HUES48 (cell line): Measurements from ENCODE around the gene SLC35B2.

Experiments used
- H3K27ac ChIP-seq: one replicate; pipeline ENCODE4 v1.7.0; 2013; ENCODE audit warnings: low read depth, low read length, inconsistent platforms
- H3K27me3 ChIP-seq: 2 replicates; pipeline ENCODE4 v1.6.1; 2013; ENCODE audit warnings: mild to moderate bottlenecking, low read length; ENCODE audit not compliant: control insufficient read depth, insufficient read depth
- H3K36me3 ChIP-seq: 2 replicates; pipeline ENCODE4 v1.6.1; 2013; ENCODE audit warnings: low read length; ENCODE audit not compliant: control insufficient read depth, insufficient read depth
- H3K4me1 ChIP-seq: 2 replicates; pipeline ENCODE4 v1.6.1; 2013; ENCODE audit warnings: mild to moderate bottlenecking, low read length; ENCODE audit not compliant: control insufficient read depth, insufficient read depth
- H3K4me3 ChIP-seq: 2 replicates; pipeline ENCODE4 v1.5.1; 2013; ENCODE audit warnings: mild to moderate bottlenecking, low read depth, low read length
- H3K9ac ChIP-seq: 2 replicates; pipeline ENCODE4 v1.6.1; 2013; ENCODE audit warnings: mild to moderate bottlenecking, low read depth, low read length, moderate library complexity
- H3K9me3 ChIP-seq: 2 replicates; pipeline ENCODE4 v1.6.1; 2013; ENCODE audit warnings: low read length; ENCODE audit not compliant: control insufficient read depth, insufficient read depth

SLC35B2 gene

DNA sequence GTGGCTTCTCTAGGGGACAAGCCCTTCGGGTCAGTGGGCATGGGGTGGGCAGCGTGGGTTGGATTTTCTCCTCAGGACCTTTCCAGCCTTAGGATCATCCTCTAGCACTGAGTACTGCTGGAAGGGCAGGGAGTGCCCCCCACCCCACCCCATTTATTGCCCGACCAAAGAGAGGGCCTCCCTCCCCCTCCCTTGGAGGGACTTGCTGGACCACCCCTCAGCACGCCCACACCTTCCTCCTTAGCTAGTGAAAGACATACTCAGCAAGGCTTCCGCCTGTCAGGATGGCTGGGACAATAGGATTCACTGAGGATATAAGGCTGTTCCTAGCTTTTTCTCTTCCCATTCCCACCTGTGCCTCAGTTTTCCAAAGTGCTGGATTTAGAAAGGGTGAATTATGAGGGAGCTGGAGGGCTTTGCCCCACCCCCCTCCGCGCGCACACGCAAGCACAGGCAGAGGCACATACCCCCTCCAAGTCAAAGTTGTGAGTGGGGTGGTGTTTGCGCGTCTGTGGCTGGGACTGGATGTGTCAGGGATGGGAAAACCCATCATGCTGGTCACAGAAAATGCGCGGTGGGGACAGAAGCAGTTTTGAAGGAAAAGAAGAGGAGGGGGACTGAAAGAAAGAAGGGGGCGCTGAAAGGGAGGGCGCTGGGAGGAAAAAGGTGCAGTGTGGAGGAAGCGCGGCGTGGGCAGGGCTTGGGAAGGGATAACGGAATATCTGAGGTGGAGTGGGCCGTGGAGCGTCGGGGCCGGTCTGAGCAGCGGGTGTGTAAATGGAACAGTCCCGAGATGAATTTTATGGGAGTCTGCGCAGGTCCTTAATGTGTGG, 34.6 kb downstream of the SLC35B2 start:
- H3K4me1 ChIP-seq, result peaks cover 60% of the 10 kb centered on the region

DNA sequence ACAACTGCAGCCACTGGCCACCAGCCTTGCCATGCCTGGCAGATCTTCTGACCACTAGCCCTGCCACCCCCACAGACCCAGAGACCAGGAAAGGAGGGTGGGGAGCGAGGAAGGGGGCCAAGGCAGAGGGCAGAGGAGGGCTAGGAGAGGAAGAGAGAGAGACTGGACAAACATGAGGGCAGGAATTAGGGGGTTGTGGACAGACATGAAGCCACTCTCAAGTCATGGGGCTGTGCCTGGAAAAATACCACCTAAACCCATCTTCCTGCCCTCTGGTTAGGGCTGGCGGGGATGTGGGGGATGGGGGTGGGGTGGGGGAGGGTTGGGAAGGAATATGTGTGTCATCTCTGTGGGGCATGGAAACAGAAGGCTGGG, 35.4 kb downstream of the SLC35B2 start:
- Histone ChIP-seq H3K4me3 (no peak overlapping the region), H3K9ac (no peak overlapping the region)

More for the DNA sequence above, 34.6 kb downstream of the SLC35B2 start:
- H3K9ac ChIP-seq, result no peak overlapping the region
- no peaks in the 10 kb centered on the region for H3K9me3 ChIP-seq
- H3K27ac ChIP-seq, result peak overlapping the region; percentile 89
- H3K27me3 ChIP-seq, result no peaks in the 10 kb centered on the region; the same call in 1 of the 2 replicates
- peaks cover 3% of the 10 kb centered on the region; the same call in 1 of the 2 replicates for H3K36me3 ChIP-seq
- H3K4me3 ChIP-seq, result peak overlapping the region; percentile 65

DNA sequence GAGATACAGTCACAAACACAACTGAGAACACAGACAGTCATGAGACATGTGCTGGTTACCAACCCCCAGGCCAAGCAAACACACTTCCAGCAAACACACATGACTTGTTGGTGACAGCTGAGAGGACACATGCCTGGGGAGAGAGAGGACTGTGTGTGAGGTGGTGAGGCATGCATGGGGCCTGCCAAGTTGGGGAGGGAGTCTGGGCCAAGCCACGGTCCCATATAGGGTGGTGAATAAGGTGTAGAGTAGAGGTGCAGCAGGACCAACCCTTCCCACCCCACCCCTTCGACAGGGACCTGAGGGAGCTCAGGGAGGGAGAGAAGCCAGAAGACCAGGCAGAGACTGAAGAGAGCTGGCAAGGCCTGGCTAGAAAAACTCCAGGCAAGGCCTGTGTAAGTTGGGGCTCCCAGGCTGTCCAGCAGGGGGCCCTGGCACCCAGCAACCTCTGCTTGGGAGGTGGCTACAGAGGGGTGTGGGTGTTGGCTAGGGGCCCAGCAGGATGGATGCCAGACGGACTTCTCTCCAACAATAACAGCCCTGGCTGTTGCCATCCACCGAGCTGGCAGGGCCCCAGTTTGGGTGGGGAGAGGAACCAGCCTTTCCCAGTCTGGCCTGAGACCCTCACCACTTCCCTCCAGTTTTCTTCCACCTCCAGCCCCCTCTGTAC, 35.9 kb downstream of the SLC35B2 start:
- peak overlapping the region; percentile 13 for H3K27ac ChIP-seq
- H3K9me3 ChIP-seq, result no peaks in the 10 kb centered on the region
- H3K36me3 ChIP-seq, result peaks cover 3% of the 10 kb centered on the region; the same call in 1 of the 2 replicates
- H3K4me3 ChIP-seq, result no peak overlapping the region
- peaks cover 68% of the 10 kb centered on the region for H3K4me1 ChIP-seq
- H3K9ac ChIP-seq, result no peak overlapping the region
- no peaks in the 10 kb centered on the region; the same call in 1 of the 2 replicates for H3K27me3 ChIP-seq

More for the DNA sequence above, 35.4 kb downstream of the SLC35B2 start:
- Histone ChIP-seq H3K9me3 (no peaks in the 10 kb centered on the region), H3K27ac (peak overlapping the region; percentile 89), H3K4me1 (peaks cover 67% of the 10 kb centered on the region), H3K36me3 (peaks cover 3% of the 10 kb centered on the region; the same call in 1 of the 2 replicates), H3K27me3 (no peaks in the 10 kb centered on the region; the same call in 1 of the 2 replicates)

DNA sequence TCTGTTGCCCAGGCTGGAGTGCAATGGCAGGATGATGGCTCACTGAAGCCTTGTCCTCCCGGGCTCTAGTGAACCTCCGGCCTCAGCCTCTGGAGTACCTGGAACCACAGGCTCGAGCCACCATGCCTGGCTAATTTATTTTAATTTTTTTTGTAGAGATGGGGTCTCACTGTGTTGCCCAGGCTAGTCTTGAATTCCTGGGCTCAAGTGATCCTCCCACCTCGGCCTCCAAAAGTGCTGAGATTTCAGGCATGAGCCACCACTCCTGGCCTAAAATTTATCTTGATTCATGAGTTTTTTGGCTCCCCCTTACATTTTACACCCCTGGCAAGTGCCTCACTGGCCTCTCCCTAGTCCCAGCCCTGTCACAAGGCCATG, 36.4 kb downstream of the SLC35B2 start:
- no peak overlapping the region for H3K9ac ChIP-seq
- no peaks in the 10 kb centered on the region; the same call in 1 of the 2 replicates for H3K27me3 ChIP-seq
- no peak overlapping the region for H3K4me3 ChIP-seq
- H3K27ac ChIP-seq, result peak overlapping the region; percentile 13
- H3K9me3 ChIP-seq, result no peaks in the 10 kb centered on the region
- peaks cover 1% of the 10 kb centered on the region; the same call in 1 of the 2 replicates for H3K36me3 ChIP-seq
- peaks cover 67% of the 10 kb centered on the region for H3K4me1 ChIP-seq

DNA sequence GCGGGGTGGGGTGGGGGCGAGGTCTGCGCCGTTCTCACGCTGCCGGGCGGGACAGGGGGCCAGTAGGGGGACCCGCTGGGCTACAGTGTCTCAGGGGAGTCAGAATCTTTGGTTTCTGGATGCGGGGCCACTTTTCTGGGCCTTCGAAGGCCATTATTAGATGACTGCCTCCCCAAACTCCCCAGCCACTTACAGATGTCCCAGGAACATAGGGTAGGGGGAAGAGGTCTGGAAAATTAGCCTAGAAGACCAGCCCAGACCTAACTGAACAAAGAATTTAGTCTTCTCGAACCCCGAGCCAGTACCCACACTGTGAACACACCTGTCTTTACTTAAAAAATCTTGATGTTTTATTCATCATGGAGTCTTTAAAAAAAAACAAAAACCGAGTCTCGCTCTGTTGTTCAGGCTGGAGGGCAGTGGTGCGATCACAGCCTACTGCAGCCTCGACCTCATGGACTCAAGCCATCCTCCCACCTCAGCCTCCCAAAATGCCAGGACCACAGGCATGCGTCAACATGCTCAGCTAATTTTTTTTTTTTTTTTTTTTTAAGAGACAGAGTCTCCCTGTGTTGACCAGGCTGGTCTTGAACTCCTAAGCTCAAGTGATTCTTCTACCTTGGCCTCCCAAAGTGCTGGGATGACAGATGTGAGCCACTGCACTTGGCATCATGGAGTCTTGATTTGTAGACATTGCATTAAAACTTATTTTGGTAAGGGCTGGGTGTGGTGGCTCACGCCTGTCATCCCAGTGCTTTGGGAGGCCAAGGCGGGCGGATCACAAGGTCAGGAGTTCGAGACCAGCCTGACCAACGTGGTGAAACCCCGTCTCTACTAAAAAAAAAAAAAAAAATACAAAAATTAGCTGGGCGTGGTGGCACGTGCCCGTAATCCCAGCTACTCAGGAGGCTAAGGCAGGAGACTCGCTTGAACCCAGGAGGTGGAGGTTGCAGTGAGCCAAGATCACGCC, 37.2 kb downstream of the SLC35B2 start:
- no peaks in the 10 kb centered on the region for H3K9me3 ChIP-seq
- peak overlapping the region; percentile 99 for H3K27ac ChIP-seq
- H3K27me3 ChIP-seq, result no peaks in the 10 kb centered on the region; the same call in 1 of the 2 replicates
- no peaks in the 10 kb centered on the region for H3K36me3 ChIP-seq
- peaks cover 59% of the 10 kb centered on the region for H3K4me1 ChIP-seq
- H3K4me3 ChIP-seq, result peak overlapping the region; percentile 53
- H3K9ac ChIP-seq, result no peak overlapping the region

DNA sequence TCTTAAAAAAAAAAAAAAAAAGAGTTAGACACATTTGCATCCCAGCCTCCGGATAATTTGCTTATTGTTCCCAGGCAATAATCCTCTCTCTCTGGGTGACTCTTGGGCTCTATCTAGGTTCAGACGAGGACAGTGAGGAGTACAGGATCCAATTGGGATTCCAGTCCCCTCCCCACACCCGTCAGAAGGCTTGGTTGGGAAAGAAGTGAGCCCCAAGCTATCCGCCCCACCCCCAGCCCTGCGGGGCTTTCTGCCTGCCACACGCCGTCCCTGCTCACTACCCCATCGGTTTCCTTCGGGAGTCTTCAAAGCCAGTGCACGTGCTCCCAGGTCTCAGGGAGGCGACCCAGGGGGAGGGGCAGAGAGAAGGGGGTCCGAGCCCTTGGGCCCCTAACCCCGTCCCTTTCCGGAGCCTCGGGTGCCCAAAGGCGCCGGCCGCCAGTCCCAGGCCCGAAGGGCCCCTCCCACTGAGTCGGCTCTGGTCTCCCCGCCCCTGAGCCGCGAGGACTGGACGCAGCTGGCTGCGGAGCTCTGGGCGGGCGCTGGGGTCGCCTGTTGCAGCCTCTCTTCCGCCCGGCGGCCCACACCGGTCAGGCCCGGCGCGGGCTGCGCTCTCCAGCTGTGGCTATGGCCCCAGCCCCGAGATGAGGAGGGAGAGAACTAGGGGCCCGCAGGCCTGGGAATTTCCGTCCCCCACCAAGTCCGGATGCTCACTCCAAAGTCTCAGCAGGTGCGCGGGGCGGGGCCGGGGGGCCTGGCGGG, 38.1 kb downstream of the SLC35B2 start:
- Histone ChIP-seq H3K9me3 (no peaks in the 10 kb centered on the region), H3K9ac (peak overlapping the region; percentile 69)

DNA sequence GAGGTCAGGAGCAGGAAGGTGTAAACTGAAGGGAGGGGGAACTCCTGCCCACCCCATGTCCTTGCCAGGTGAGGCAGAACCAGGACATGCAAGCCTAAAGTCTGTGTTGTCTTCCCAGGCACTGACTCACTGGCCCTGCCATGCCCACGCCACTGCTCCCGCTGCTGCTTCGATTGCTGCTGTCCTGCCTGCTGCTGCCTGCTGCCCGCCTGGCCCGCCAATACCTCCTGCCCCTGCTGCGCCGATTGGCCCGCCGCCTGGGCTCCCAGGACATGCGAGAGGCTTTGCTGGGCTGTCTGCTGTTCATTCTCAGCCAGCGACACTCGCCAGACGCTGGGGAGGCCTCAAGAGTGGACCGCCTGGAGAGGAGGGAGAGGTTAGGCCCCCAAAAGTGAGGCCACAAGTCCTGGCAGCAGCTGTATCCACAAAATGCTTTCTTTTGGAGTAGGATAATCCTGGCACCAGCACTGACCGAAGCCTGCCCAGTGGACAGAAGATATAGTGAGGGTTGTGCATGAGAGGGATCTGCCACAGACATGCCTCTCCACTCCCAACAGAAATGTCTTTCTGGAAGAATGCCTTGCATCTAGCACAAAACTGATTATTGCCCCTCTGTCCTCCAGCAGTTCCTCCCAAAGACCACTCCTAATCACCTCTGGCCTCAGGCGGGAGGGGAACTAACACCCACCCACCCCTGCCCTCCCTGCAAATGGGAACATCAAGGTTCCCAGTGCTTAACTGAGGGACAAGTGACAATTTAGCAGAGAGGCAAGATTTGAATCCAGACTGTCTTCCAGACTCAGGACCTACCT, 39.8 kb downstream of the SLC35B2 start:
- peak overlapping the region; percentile 99 for H3K27ac ChIP-seq
- no peaks in the 10 kb centered on the region for H3K36me3 ChIP-seq
- 0 out of 2 replicates have a peak overlapping the region, but pooled peaks have one; percentile 11 for H3K4me3 ChIP-seq
- H3K27me3 ChIP-seq, result no peaks in the 10 kb centered on the region; the same call in 1 of the 2 replicates
- H3K9ac ChIP-seq, result no peak overlapping the region
- no peaks in the 10 kb centered on the region for H3K9me3 ChIP-seq
- peaks cover 44% of the 10 kb centered on the region for H3K4me1 ChIP-seq

More for the DNA sequence above, 38.1 kb downstream of the SLC35B2 start:
- Histone ChIP-seq H3K27me3 (no peaks in the 10 kb centered on the region; the same call in 1 of the 2 replicates), H3K4me1 (peaks cover 51% of the 10 kb centered on the region), H3K36me3 (no peaks in the 10 kb centered on the region), H3K4me3 (peak overlapping the region; percentile 56), H3K27ac (peak overlapping the region; percentile 99)

DNA sequence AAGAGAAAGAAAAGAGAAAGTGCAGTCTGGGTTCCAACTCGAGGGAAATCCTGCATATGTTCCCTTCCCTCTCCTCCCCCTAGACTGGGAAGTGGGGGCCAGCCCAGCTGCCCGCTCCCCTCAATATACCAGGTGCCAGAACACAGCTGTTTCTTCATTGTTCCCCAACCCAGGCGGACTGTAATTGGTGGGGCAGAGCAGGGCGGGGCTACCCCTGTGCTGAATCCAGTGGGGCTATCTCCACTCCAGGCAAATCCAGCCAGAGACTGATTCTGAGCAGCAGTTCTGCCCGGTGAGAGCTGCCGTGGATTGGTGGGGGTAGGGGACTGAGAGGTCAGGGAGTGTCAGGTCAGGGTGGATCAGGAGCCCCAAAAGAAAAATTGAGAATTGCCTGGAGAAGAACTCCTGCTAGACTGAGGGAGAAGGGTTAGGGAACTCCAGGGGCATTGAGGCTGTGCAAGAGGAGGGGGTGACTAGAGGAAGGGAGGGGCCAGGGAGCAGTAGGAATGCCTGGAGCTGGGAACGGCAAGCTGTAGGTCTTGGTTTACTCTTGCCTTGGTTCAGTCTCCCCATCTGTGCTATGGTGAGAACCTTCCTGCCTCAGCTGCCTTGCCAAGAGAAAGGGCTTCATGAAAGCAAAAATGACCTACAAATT, 40.5 kb downstream of the SLC35B2 start, which contains the start of gene MYMX:
TSS of gene MYMX (plus strand) at position 250 of the 655 bp plus-strand sequence. CDS start 546 bp downstream, outside the sequence.
- Histone ChIP-seq H3K27ac (peak within 1 kb of the TSS; percentile 39), H3K4me3 (peak within 1 kb of the TSS; percentile 19; the same call in 1 of the 2 replicates)

DNA sequence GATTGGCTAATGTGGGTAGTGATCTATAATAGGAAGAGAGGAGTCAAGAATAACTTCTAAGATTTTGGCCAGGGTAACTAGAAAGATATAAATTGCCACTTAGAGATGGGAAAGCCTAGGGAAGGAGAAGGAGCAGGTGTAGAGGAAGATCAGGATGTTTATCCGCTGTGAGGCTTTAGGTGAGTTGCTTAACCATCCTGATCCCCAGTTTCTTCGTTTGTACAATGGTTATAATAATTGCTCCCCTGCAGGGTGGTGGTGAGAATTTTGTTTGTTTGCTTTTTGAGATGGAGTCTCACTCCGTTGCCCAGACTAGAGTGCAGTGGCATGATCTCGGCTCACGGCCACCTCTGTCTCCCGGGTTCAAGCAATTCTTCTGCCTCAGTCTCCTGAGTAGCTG, 43.0 kb downstream of the SLC35B2 start:
- Histone ChIP-seq H3K36me3 (no peaks in the 10 kb centered on the region), H3K27ac (no peak overlapping the region), H3K9me3 (no peaks in the 10 kb centered on the region), H3K4me1 (peaks cover 26% of the 10 kb centered on the region), H3K9ac (no peak overlapping the region), H3K27me3 (no peaks in the 10 kb centered on the region), H3K4me3 (no peak overlapping the region)

More for the DNA sequence above, 40.5 kb downstream of the SLC35B2 start, which contains the start of gene MYMX:
- no peak within 1 kb of the TSS for H3K9ac ChIP-seq
- H3K9me3 ChIP-seq, result no peaks in the 10 kb centered on the region
- peaks cover 39% of the 10 kb centered on the region for H3K4me1 ChIP-seq
- H3K27me3 ChIP-seq, result no peaks in the 10 kb centered on the region
- H3K36me3 ChIP-seq, result no peaks in the 10 kb centered on the region
